Measurements from ENCODE around the gene ACADS. TPM values are rescaled to one million over a fixed set of nuclear protein-coding genes. Genes with fewer than 3 reads are reported as not detected.

ACADS gene
- total RNA-seq, 1 experiment from 2014 or later: 3.4 TPM

GRCh38 chr12:120761519-120761934 lies 35.9 kb downstream of the ACADS start:
- POLR2A ChIA-PET (ENCODE audit: low non-redundant PET): no interaction called here
- Histone ChIP-seq H3K36me3 (ENCODE audit: insufficient read depth, low read length, poor library complexity, severe bottlenecking) (peaks cover 24% of the 10 kb centered on the region), H3K9me3 (ENCODE audit: low read depth, low read length, poor library complexity, severe bottlenecking) (no peaks in the 10 kb centered on the region), H3K4me1 (ENCODE audit: insufficient read depth, low read length, poor library complexity, severe bottlenecking) (peaks cover 8% of the 10 kb centered on the region), H3K27ac (ENCODE audit: low read depth, low read length, poor library complexity, severe bottlenecking) (peak overlapping the region; percentile 38), H3K4me3 (ENCODE audit: low read depth, low read length, poor library complexity, severe bottlenecking) (no peak overlapping the region), H3K27me3 (replicated peaks; ENCODE audit: insufficient read depth, low read depth, low read length, poor library complexity) (no peaks in the 10 kb centered on the region)
- DNase-seq (ENCODE audit: low spot score): no peak
- no TSS peak for BruUV-seq (replicated peaks)
- no peak for TF ChIP-seq EZH2 (IDR thresholded peaks at IDR 0.05; ENCODE audit: borderline replicate concordance, low read depth, low read length, poor library complexity, severe bottlenecking)
- TF ChIP-seq, protein P1, sequence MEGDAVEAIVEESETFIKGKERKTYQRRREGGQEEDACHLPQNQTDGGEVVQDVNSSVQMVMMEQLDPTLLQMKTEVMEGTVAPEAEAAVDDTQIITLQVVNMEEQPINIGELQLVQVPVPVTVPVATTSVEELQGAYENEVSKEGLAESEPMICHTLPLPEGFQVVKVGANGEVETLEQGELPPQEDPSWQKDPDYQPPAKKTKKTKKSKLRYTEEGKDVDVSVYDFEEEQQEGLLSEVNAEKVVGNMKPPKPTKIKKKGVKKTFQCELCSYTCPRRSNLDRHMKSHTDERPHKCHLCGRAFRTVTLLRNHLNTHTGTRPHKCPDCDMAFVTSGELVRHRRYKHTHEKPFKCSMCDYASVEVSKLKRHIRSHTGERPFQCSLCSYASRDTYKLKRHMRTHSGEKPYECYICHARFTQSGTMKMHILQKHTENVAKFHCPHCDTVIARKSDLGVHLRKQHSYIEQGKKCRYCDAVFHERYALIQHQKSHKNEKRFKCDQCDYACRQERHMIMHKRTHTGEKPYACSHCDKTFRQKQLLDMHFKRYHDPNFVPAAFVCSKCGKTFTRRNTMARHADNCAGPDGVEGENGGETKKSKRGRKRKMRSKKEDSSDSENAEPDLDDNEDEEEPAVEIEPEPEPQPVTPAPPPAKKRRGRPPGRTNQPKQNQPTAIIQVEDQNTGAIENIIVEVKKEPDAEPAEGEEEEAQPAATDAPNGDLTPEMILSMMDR (conservative IDR thresholded peaks at IDR 0.05; ENCODE audit: low read depth, low read length): no peak
- CTCF ChIA-PET: no interaction called here
- intact Hi-C loops (cut with micrococcal nuclease; ENCODE audit: unreplicated experiment): no loop called here

- BruUV-seq (replicated peaks): no TSS peak
- Histone ChIP-seq H3K27me3 (replicated peaks; ENCODE audit: insufficient read depth, low read depth, low read length, poor library complexity) (no peaks in the 10 kb centered on the region), H3K27ac (ENCODE audit: low read depth, low read length, poor library complexity, severe bottlenecking) (peak overlapping the region; percentile 38), H3K9me3 (ENCODE audit: low read depth, low read length, poor library complexity, severe bottlenecking) (no peaks in the 10 kb centered on the region), H3K4me1 (ENCODE audit: insufficient read depth, low read length, poor library complexity, severe bottlenecking) (peaks cover 8% of the 10 kb centered on the region), H3K4me3 (ENCODE audit: low read depth, low read length, poor library complexity, severe bottlenecking) (no peak overlapping the region), H3K36me3 (ENCODE audit: insufficient read depth, low read length, poor library complexity, severe bottlenecking) (peaks cover 29% of the 10 kb centered on the region)
- CTCF ChIA-PET: no interaction called here
- DNase-seq (ENCODE audit: low spot score): peak; percentile 14
- POLR2A ChIA-PET (ENCODE audit: low non-redundant PET): no interaction called here
- TF ChIP-seq EZH2 (IDR thresholded peaks at IDR 0.05; ENCODE audit: borderline replicate concordance, low read depth, low read length, poor library complexity, severe bottlenecking): no peak
- intact Hi-C loops (cut with micrococcal nuclease; ENCODE audit: unreplicated experiment): no loop called here
Observed at GRCh38 chr12:120762086-120762485, 36.5 kb downstream of the ACADS start.

DNA sequence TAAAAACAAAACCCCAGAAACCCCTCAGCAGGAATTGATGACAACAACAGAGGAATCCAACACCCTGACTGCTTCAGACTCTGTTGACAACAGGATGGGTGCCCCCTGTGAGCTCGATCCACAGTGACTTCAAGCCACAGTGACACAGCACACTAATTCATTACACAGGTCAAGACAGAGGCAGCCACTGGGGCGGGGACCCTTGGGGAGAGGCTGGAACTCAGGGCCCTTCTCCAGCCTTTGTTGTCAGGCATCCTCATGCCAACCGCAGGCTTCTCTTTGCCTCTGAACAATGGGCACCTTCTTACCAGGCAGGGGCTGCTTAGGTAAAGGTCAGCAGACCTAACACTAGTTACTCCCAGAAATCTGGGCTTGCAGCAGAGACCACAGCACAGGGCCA lies 37.6 kb downstream of the ACADS start:
- BruUV-seq (replicated peaks): no TSS peak
- POLR2A ChIA-PET (ENCODE audit: low non-redundant PET): no interaction called here

GRCh38 chr12:120764816-120765215 lies 39.2 kb downstream of the ACADS start:
- ChIA-PET POLR2A (ENCODE audit: low non-redundant PET) (no interaction called here), CTCF (no interaction called here)
- TF ChIP-seq, protein P1 (conservative IDR thresholded peaks at IDR 0.05; ENCODE audit: low read depth, low read length): no peak
- TF ChIP-seq EZH2 (IDR thresholded peaks at IDR 0.05; ENCODE audit: borderline replicate concordance, low read depth, low read length, poor library complexity, severe bottlenecking): no peak
- H3K36me3 ChIP-seq (ENCODE audit: insufficient read depth, low read length, poor library complexity, severe bottlenecking): peaks cover 41% of the 10 kb centered on the region
- no TSS peak for BruUV-seq (replicated peaks)
- intact Hi-C loops (cut with micrococcal nuclease; ENCODE audit: unreplicated experiment): no loop called here
- peaks cover 8% of the 10 kb centered on the region for H3K4me1 ChIP-seq (ENCODE audit: insufficient read depth, low read length, poor library complexity, severe bottlenecking)
- no peak overlapping the region for H3K27ac ChIP-seq (ENCODE audit: low read depth, low read length, poor library complexity, severe bottlenecking)
- no peaks in the 10 kb centered on the region for H3K9me3 ChIP-seq (ENCODE audit: low read depth, low read length, poor library complexity, severe bottlenecking)
- DNase-seq (ENCODE audit: low spot score): no peak
- no peak overlapping the region for H3K4me3 ChIP-seq (ENCODE audit: low read depth, low read length, poor library complexity, severe bottlenecking)
- H3K27me3 ChIP-seq (replicated peaks; ENCODE audit: insufficient read depth, low read depth, low read length, poor library complexity): no peaks in the 10 kb centered on the region

More for the DNA sequence above, 37.6 kb downstream of the ACADS start:
- Histone ChIP-seq H3K4me1 (ENCODE audit: insufficient read depth, low read length, poor library complexity, severe bottlenecking) (peaks cover 8% of the 10 kb centered on the region), H3K4me3 (ENCODE audit: low read depth, low read length, poor library complexity, severe bottlenecking) (no peak overlapping the region), H3K9me3 (ENCODE audit: low read depth, low read length, poor library complexity, severe bottlenecking) (no peaks in the 10 kb centered on the region), H3K36me3 (ENCODE audit: insufficient read depth, low read length, poor library complexity, severe bottlenecking) (peaks cover 40% of the 10 kb centered on the region), H3K27ac (ENCODE audit: low read depth, low read length, poor library complexity, severe bottlenecking) (no peak overlapping the region), H3K27me3 (replicated peaks; ENCODE audit: insufficient read depth, low read depth, low read length, poor library complexity) (no peaks in the 10 kb centered on the region)
- DNase-seq (ENCODE audit: low spot score): no peak
- intact Hi-C loops (cut with micrococcal nuclease; ENCODE audit: unreplicated experiment): no loop called here
- CTCF ChIA-PET: no interaction called here
- no peak for TF ChIP-seq EZH2 (IDR thresholded peaks at IDR 0.05; ENCODE audit: borderline replicate concordance, low read depth, low read length, poor library complexity, severe bottlenecking)
- TF ChIP-seq, protein P1 (conservative IDR thresholded peaks at IDR 0.05; ENCODE audit: low read depth, low read length): no peak
